Gastroesophageal sphincter (tissue), 3 donors: Measurements from ENCODE around the gene ZEB2.

ENCODE experiments used
- CTCF ChIP-seq, 4 experiments: fragments of 200-600 bp in 2 of 4; fragments of 450-650 bp in 2 of 4; sonication (generic) in 1 of 4; IDR thresholded peaks; one replicate each; pipeline ENCODE4 v1.5.1; 2017 to 2019; ENCODE audit warnings: antibody characterized with exemption in 4 of 4, mild to moderate bottlenecking in 2 of 4, moderate library complexity in 2 of 4
- EP300 ChIP-seq: sonication (generic); formaldehyde crosslinking; IDR thresholded peaks from one replicate; pipeline ENCODE4 v1.6.1; 2017; ENCODE audit warnings: antibody characterized with exemption, mild to moderate bottlenecking
- POLR2A ChIP-seq, 2 donors: fragments of 450-650 bp; IDR thresholded peaks; one replicate each; pipeline ENCODE4 v1.6.1; 2017; ENCODE audit warnings: antibody characterized with exemption in 2 of 2, mild to moderate bottlenecking in 2 of 2, moderate library complexity in 1 of 2

GRCh38 chr2:144515099-144515695 lies 4.7 kb downstream of the ZEB2 start:
- TF ChIP-seq CTCF (IDR thresholded peaks at IDR 0.05) (no peak), POLR2A (IDR thresholded peaks at IDR 0.05) (no peak), EP300 (no peak)
